Naive thymus-derived CD4-positive, alpha-beta T cell (primary cell): Measurements from ENCODE around the gene PPP1R12B. TPM values are rescaled to one million over a fixed set of nuclear protein-coding genes. Genes with fewer than 3 reads are reported as not detected.
"Not testable (repeated sequence)": the region's sequence is repeated elsewhere in the genome, so short reads cannot be mapped to it uniquely, and the experiment has no call there.

ENCODE experiments used
- ATAC-seq: fragments of 150-1000 bp; cut with Tn5 transposase; 2 replicates; pipeline ENCODE4 v1.10.0; 2021; ENCODE audit warnings: mild to moderate bottlenecking, moderate library complexity
- CTCF ChIA-PET: fragments of 350-600 bp; sonication (Branson Sonifier 250); formaldehyde crosslinking; loops from one replicate; lab custom pipeline; 2021; ENCODE audit warnings: antibody characterized with exemption; lab: Charles Lee
- POLR2A ChIA-PET: fragments of 350-600 bp; sonication (Branson Sonifier 250); formaldehyde crosslinking; loops from one replicate; lab custom pipeline; 2021; ENCODE audit warnings: antibody characterized with exemption, inconsistent platforms; lab: Charles Lee
- DNase-seq, 9 donors: peaks; one replicate each; pipeline versions ENCODE4 v3.0.0 to v3.0.0-alpha.2; 2020 to 2022; ENCODE audit warnings: mixed read lengths in 1 of 9
- H3K27ac ChIP-seq: one replicate; pipeline ENCODE4 v1.7.0; 2013; ENCODE audit warnings: mild to moderate bottlenecking, low read depth, low read length, moderate library complexity
- H3K27me3 ChIP-seq, 2 donors: one replicate each; pipeline ENCODE4 v1.7.0; 2013; ENCODE audit warnings: low read length in 2 of 2, mild to moderate bottlenecking in 2 of 2, moderate library complexity in 2 of 2; ENCODE audit not compliant: control insufficient read depth in 2 of 2, insufficient read depth in 2 of 2
- H3K36me3 ChIP-seq, 3 experiments: 1 replicate in 2 of 3; 2 replicates in 1 of 3; pipeline ENCODE4 v1.7.0; 2013; ENCODE audit warnings: low read length in 3 of 3, mild to moderate bottlenecking in 3 of 3, moderate library complexity in 1 of 3; ENCODE audit not compliant: insufficient read depth in 3 of 3, control insufficient read depth in 2 of 3
- H3K4me1 ChIP-seq, 2 donors: one replicate each; pipeline ENCODE4 v1.7.0; 2013; ENCODE audit warnings: low read length in 2 of 2, mild to moderate bottlenecking in 2 of 2, moderate library complexity in 1 of 2; ENCODE audit not compliant: control insufficient read depth in 2 of 2, insufficient read depth in 2 of 2
- H3K4me3 ChIP-seq: 2 replicates; pipeline ENCODE4 v1.7.0; 2013; ENCODE audit warnings: mild to moderate bottlenecking, low read length
- H3K9me3 ChIP-seq, 3 experiments: 1 replicate in 2 of 3; 2 replicates in 1 of 3; pipeline ENCODE4 v1.7.0; 2013; ENCODE audit warnings: low read length in 3 of 3; ENCODE audit not compliant: control insufficient read depth in 2 of 3
- H3K27ac Mint-ChIP-seq, 9 donors: one replicate each; pipeline ENCODE4 v1.8.0; 2020 to 2022; ENCODE audit warnings: mixed read lengths in 9 of 9, mild to moderate bottlenecking in 8 of 9, moderate library complexity in 5 of 9, inconsistent platforms in 2 of 9
- H3K27me3 Mint-ChIP-seq, 5 donors: one replicate each; pipeline ENCODE4 v1.8.0; 2021 to 2022; ENCODE audit warnings: mixed read lengths in 5 of 5, mild to moderate bottlenecking in 1 of 5
- H3K36me3 Mint-ChIP-seq, 5 donors: one replicate each; pipeline ENCODE4 v1.8.0; 2020 to 2022; ENCODE audit warnings: mixed read lengths in 5 of 5, mild to moderate bottlenecking in 3 of 5, inconsistent platforms in 1 of 5
- H3K4me1 Mint-ChIP-seq, 7 donors: one replicate each; pipeline ENCODE4 v1.8.0; 2020 to 2022; ENCODE audit warnings: mixed read lengths in 7 of 7, mild to moderate bottlenecking in 3 of 7, inconsistent platforms in 1 of 7
- H3K4me3 Mint-ChIP-seq, 10 donors: one replicate each; pipeline ENCODE4 v1.8.0; 2020 to 2022; ENCODE audit warnings: mild to moderate bottlenecking in 10 of 10, mixed read lengths in 10 of 10, moderate library complexity in 6 of 10, inconsistent platforms in 2 of 10
- H3K9me3 Mint-ChIP-seq, 11 donors: one replicate each; pipeline ENCODE4 v1.8.0; 2020 to 2022; ENCODE audit warnings: mixed read lengths in 11 of 11, mild to moderate bottlenecking in 4 of 11, inconsistent platforms in 1 of 11, moderate library complexity in 1 of 11
- intact Hi-C, 2 donors: fragments of 100-400 bp; cut with micrococcal nuclease; formaldehyde crosslinking; loops; one replicate each; pipeline ENCODE4 v1.15.1; 2023
- polyA plus RNA-seq, 2 donors: library from polyadenylated mRNA; unstranded; fragments of 300-500 nt; fragmentation: Illumina TruSeq; gene quantifications; one replicate each; pipeline ENCODE4 v1.2.3, GENCODE V29; 2021
- total RNA-seq, 6 experiments: library from RNA in 5 of 6; stranded (reverse) in 5 of 6; gene quantifications; 1 replicate in 5 of 6; 2 replicates in 1 of 6; pipeline ENCODE4 v1.2.3 and lab custom pipeline; 2021 to 2026

Gene PPP1R12B
- total and polyA plus RNA-seq, 7 experiments from 2014 or later = 5.2 to 38.1 (median 26.8) TPM

GRCh38 chr1:202600432-202601041 lies 252.0 kb downstream of the PPP1R12B start:
- ChIA-PET POLR2A (no interaction called here), CTCF (no interaction called here)
- intact Hi-C loops = no loop called here
- no peaks in the 10 kb centered on the region for H3K27me3 ChIP-seq
- Mint-ChIP-seq H3K4me1 (peaks cover 0 to 6% (median 0%) of the 10 kb centered on the region in 7 donors), H3K36me3 (peaks cover 0 to 41% (median 24%) of the 10 kb centered on the region in 5 donors), H3K4me3 (no peak overlapping the region), H3K9me3 (no peaks in the 10 kb centered on the region), H3K27me3 (peaks cover 0 to 3% (median 0%) of the 10 kb centered on the region in 5 donors), H3K27ac (no peak overlapping the region)
- H3K9me3 ChIP-seq = no peaks in the 10 kb centered on the region
- no peak overlapping the region for H3K27ac ChIP-seq
- ATAC-seq (no peak), DNase-seq (no peak)
- H3K4me1 ChIP-seq = no peaks in the 10 kb centered on the region
- H3K4me3 ChIP-seq = no peak overlapping the region
- peaks cover 0 to 5% (median 0%) of the 10 kb centered on the region in 3 experiments for H3K36me3 ChIP-seq

GRCh38 chr1:202603435-202603834 lies 254.9 kb downstream of the PPP1R12B start:
- no peaks in the 10 kb centered on the region for H3K9me3 ChIP-seq
- no peak overlapping the region for H3K27ac ChIP-seq
- intact Hi-C loops = no loop called here
- POLR2A ChIA-PET = no interaction called here
- peaks cover 0 to 1% (median 0%) of the 10 kb centered on the region in 11 donors for H3K9me3 Mint-ChIP-seq
- H3K4me3 ChIP-seq = no peak overlapping the region
- H3K4me1 Mint-ChIP-seq = peaks cover 0 to 1% (median 0%) of the 10 kb centered on the region in 7 donors
- DNase-seq (no peak), ATAC-seq (no peak)
- H3K27ac Mint-ChIP-seq = no peak overlapping the region
- peaks cover 0 to 43% (median 11%) of the 10 kb centered on the region in 5 donors for H3K36me3 Mint-ChIP-seq
- H3K4me3 Mint-ChIP-seq = no peak overlapping the region
- no peaks in the 10 kb centered on the region for H3K4me1 ChIP-seq
- no peaks in the 10 kb centered on the region for H3K27me3 ChIP-seq
- CTCF ChIA-PET = no interaction called here
- H3K36me3 ChIP-seq = peaks cover 0 to 5% (median 0%) of the 10 kb centered on the region in 3 experiments
- H3K27me3 Mint-ChIP-seq = peaks cover 0 to 3% (median 0%) of the 10 kb centered on the region in 5 donors

DNA sequence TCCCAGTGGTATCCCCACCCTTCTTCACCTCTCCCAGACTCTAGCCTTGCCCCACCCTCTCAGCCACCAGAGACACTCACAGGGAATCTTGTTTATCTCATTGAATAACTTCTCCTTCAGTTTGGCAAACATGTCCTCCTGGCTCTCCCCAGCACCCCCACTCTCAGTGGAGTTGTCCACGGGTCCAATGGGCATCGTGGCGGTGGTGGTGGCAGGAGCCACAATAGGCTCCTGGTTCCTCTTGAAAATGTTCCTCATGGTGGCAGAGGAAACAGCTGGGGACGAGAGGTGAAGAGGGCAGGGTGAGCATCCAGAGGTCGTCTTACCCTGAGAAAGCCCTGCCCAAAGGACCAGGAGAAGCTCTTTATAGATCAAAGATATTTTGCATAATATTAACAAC lies 257.0 kb downstream of the PPP1R12B start:
- Mint-ChIP-seq H3K9me3 (peaks cover 0 to 1% (median 0%) of the 10 kb centered on the region in 11 donors), H3K27ac (no peak overlapping the region), H3K4me1 (no peaks in the 10 kb centered on the region), H3K4me3 (no peak overlapping the region), H3K27me3 (peaks cover 0 to 3% (median 0%) of the 10 kb centered on the region in 5 donors), H3K36me3 (peaks cover 0 to 41% (median 11%) of the 10 kb centered on the region in 5 donors)
- Histone ChIP-seq H3K27me3 (no peaks in the 10 kb centered on the region), H3K27ac (no peak overlapping the region), H3K36me3 (peaks cover 0 to 5% (median 0%) of the 10 kb centered on the region in 3 experiments), H3K9me3 (no peaks in the 10 kb centered on the region), H3K4me1 (no peaks in the 10 kb centered on the region), H3K4me3 (no peak overlapping the region)
- ChIA-PET POLR2A (no interaction called here), CTCF (no interaction called here)
- ATAC-seq (no peak), DNase-seq (no peak)
- intact Hi-C loops = no loop called here

DNA sequence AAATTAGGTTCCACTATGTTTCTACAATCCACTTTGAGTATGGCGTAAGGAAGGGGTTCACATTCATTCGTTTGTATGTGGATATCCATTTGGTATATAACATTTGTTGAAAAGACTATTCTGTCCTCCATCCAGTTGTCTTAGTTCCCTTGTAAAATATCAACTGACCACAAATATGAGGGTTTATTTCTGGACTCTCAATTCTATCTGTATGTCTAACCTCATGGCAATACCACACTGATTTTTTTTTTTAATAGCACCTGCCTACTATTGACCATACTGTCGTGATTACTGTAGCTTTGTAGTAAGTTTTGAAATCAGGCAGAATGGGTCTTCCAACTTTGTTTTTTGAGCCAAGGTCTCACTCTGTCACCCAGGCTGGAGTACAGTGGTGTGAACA lies 263.5 kb downstream of the PPP1R12B start:
- not testable (repeated sequence) for H3K9me3 Mint-ChIP-seq

DNA sequence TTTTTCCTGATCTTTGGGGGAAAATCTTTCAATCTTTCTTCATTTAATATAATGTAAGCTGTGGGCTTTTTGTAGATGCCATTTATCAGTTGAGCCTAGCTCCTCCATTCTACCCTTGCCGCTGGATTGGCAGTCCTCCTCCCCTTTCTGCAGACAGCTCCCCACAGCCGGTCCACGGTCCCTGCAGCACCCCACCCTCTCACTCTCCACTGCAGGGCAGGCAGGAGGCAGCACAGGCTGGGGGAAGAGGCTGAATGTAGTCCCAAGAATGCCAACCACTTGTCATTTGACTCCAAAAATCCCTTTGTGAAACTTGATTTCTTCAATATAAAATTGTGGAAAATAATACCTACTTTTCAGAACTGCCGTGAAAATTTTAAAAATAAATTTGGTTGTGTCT lies 265.1 kb downstream of the PPP1R12B start:
- H3K9me3 Mint-ChIP-seq = peaks cover 0 to 5% (median 0%) of the 10 kb centered on the region in 11 donors
- peaks cover 0 to 7% (median 0%) of the 10 kb centered on the region in 5 donors for H3K36me3 Mint-ChIP-seq
- H3K4me1 Mint-ChIP-seq = peaks cover 12 to 28% (median 22%) of the 10 kb centered on the region in 7 donors
- Histone ChIP-seq H3K27me3 (no peaks in the 10 kb centered on the region), H3K9me3 (no peaks in the 10 kb centered on the region), H3K4me3 (no peak overlapping the region), H3K4me1 (no peaks in the 10 kb centered on the region), H3K36me3 (no peaks in the 10 kb centered on the region), H3K27ac (no peak overlapping the region)
- no peak for ATAC-seq
- no peak overlapping the region for H3K27ac Mint-ChIP-seq
- intact Hi-C loops = no loop called here
- no peak overlapping the region for H3K4me3 Mint-ChIP-seq
- POLR2A ChIA-PET = no interaction called here
- peaks cover 0 to 29% (median 22%) of the 10 kb centered on the region in 5 donors for H3K27me3 Mint-ChIP-seq
- CTCF ChIA-PET = no interaction called here
- DNase-seq = no peak

More for the DNA sequence above, 263.5 kb downstream of the PPP1R12B start:
- peaks cover 0 to 17% (median 5%) of the 10 kb centered on the region in 5 donors for H3K36me3 Mint-ChIP-seq
- H3K9me3 ChIP-seq, POLR2A ChIA-PET, H3K27me3 ChIP-seq, H3K27ac Mint-ChIP-seq, DNase-seq, H3K4me3 ChIP-seq, intact Hi-C loops, H3K27ac ChIP-seq, ATAC-seq, H3K4me3 Mint-ChIP-seq, H3K36me3 ChIP-seq, H3K4me1 ChIP-seq: not testable (repeated sequence)
- H3K4me1 Mint-ChIP-seq = peaks cover 12 to 26% (median 22%) of the 10 kb centered on the region in 7 donors
- H3K27me3 Mint-ChIP-seq = peaks cover 0 to 16% (median 12%) of the 10 kb centered on the region in 5 donors
- CTCF ChIA-PET = interaction anchor here (0.6 kb wide), 1 partner anchor 180 kb away, joined by 3 read pairs; no protein-coding TSS in a partner anchor

GRCh38 chr1:202614363-202615207 lies 266.1 kb downstream of the PPP1R12B start:
- H3K4me3 Mint-ChIP-seq, POLR2A ChIA-PET, CTCF ChIA-PET, DNase-seq, H3K27ac Mint-ChIP-seq, H3K4me3 ChIP-seq, H3K36me3 ChIP-seq, H3K27ac ChIP-seq, H3K9me3 ChIP-seq, H3K36me3 Mint-ChIP-seq, ATAC-seq, H3K4me1 ChIP-seq, H3K27me3 ChIP-seq, intact Hi-C loops, H3K9me3 Mint-ChIP-seq: not testable (repeated sequence)
- Mint-ChIP-seq H3K4me1 (peaks cover 12 to 28% (median 23%) of the 10 kb centered on the region in 7 donors), H3K27me3 (peaks cover 0 to 39% (median 33%) of the 10 kb centered on the region in 5 donors)
